NCI-H1417 (cell line): ENCODE data around the gene RBBP8NL.
"Not testable (repeated sequence)": the region's sequence is repeated elsewhere in the genome, so short reads cannot be mapped to it uniquely, and the experiment has no call there.

Source experiments
- DNase-seq, 3 experiments: peaks; one replicate each; lab custom pipeline; 2025; lab: John Stamatoyannopoulos, UW

Gene RBBP8NL

DNA sequence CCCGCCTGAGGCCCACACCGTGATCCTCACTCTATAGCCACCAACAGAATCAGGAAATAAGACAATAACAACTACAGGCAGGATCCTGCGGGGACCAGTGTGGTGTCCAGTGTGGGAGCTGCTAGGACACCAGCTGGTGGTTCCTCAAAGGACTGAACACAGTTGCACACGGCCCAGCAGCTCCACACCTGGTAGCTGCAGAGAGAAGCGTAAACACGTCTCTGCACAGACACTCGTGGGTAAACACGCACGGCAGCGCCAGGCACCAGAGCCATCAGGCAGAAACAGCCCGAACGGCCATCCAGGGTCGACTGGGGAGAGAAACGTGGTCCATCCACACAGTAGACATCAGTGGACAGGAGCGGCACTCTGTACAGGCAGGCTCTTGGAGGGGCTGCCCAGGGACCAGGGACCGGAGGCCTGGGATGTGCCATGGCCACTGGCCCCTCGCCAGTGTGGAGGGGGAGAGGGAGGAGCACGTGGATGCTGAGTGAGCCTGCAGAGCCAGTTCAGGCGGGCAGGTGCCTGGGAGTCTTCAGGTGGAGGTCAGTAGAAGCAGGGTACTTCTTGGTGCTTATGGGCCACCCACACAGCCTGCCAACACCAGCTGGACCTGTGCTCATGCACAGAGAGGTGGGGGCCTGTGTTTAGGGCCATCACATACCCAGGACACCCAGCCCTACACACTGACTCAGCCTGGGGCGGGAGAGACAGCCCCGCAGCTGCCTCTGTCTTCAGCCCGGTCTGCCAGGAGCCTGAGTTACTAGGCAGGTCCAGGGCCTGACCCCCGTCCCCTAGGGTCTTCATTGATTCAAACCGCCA, 52.8 kb downstream of the RBBP8NL start:
- DNase-seq = peak in 2 of 3 experiments; percentile 26 to 49

DNA sequence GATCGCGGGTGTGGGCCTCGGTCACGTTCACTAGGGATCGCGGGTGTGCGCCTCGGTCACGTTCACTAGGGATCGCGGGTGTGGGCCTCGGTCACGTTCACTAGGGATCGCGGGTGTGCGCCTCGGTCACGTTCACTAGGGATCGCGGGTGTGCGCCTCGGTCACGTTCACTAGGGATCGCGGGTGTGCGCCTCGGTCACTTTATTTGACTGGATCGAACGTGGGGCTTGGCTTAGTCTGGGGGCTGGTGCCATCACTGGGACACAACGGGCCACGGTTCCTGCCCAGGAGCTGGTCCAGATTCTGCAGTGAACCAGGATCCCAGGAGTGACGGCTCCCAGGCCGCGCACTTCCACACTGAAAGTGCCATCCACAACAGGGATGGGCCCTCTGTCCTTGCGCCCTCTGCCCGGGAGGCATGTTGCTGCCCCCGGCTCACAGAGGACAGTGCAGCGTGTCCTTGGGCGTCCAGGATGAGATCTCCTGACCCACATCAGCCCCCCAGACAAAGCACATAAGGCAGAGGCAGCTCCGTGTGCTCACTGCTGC, 53.6 kb downstream of the RBBP8NL start:
- not testable (repeated sequence) for DNase-seq

DNA sequence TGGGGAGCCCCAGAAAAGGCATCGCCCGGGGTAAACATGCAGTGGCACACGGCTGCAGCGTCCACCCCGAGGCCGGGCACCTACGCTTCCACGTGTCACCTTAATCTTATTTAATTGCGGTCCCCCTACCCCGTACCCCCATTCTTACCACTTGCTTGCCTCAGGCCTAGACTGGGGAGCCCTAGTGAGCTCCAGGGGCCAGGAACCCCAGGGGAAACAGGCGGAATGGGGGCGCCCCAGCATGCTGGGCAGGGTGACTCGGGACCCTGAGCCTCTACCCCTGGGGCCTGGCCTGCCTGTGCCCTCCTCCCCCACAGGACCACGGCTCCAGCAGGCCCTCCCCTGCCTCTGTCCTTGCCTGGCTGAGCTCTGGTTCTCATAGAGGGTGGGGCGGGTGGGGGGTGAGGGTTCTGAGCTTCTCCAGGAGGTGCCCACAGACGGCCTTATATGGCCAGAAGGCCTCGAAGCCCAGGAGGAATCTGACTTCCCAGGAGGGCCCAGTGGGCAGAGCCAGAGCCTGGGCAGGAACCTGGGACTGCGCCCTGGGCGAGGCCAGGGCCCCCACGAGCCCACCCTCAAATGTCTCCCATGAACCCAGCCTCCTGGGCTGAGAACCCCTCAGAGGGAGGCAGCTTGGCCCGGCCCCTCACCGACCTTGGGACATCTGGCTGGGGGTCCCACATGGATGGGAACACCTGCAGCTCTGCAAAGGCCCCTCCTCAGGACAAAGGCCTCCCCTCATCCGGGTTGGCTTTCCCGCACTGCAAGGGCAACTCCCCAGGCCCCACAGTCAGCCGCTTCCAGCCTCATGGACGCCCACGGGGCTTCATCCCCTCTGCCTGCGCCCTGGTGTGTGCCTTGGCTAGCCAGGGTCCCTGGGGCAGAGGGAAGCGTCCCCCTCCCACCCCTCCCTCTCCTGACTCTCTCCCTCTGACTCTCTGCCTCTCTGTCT, 55.0 kb downstream of the RBBP8NL start:
- DNase-seq = no peak

DNA sequence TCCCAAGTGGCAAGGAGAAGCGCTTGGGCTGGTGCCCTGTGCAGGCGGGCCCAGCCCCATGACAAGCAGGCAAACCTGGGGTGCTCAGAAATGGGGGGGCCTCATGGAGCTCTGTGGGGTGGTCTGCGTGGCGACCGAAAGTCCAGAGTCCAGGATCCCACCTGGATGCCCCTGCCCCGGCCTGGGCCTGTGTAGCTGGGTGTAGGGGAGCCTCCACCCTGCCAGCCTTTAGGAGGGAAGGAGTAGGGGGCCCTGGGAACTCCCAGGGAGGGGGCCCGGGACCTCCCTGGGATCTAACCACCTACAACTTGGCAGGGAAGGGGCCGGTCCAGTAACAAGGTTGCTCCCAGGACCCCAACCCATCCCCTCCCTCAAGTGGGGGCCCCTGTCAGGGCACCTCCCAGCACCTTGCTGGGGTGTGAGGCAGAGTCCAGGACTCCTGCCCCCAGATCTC, 55.7 kb downstream of the RBBP8NL start:
- DNase-seq = no peak

DNA sequence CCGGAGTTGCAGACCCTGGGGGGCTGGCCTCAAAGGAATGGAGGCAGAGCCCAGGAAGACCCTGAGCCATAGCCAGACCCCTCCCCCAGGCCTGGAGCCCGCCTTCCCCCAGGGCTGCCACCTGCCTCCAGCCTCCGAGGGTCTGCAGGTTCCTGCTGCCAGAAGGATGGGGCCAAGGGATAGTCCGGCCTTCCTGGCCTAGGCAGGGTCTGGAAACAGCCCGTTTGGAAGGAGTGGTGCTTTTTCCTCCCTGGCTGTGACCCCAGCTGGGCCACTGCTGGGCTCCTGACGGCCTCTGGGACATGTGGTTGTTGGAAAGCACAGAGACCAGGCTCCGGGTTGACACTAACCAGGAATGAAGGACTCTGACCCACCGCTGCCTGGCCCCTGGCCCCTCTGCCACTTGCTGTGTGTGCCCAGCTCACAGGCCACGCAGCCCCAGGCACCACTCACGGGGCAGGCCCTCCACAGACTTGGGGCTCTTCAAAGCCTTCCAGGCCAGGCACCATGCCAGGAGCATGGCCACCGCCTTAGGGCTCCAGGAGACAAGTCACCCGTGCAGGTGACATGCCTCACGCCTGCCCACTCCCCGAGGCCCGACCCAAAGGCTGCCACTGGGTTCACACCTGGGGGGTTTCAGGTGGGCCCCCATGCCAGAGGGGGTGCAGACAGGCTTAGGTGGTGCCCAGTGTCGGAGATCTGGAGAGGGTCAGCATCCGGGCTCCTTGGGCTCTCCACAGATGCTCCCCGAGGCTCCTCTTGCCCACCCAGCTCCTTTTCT, 56.3 kb downstream of the RBBP8NL start:
- no peak for DNase-seq

DNA sequence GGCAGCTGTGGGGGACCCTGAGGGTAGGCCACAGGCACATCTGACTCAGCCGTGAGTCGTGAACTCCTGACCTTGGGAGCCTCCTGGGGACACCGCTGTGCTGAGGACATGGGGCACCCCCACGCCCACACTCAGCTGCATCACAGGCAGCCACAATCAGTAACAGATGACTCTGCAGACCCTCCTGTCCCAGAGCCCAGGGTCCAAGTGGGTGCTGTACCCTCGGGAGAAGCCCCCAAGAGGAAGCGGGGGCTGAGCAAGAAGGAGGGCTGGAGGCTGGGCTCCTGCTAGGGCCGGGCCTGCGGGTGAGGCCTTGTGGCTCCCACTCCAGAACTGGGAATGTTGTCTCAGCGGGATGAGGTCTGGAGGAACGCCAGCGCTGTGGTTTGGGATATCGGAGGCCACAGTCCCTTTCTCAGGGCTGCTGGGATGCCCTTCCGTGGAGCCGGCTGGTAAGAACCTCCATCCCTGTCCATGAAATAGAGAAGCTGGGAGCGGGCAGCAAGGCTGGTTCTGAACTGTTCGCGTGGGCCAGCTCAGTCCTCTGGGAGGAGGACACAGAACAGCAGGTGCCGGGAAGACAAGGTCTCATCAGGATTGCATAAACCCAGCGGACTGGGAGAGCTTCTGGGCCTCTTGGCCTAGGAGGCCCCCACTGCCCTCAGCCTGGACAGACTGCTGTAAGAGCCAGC, 57.1 kb downstream of the RBBP8NL start:
- DNase-seq = no peak

DNA sequence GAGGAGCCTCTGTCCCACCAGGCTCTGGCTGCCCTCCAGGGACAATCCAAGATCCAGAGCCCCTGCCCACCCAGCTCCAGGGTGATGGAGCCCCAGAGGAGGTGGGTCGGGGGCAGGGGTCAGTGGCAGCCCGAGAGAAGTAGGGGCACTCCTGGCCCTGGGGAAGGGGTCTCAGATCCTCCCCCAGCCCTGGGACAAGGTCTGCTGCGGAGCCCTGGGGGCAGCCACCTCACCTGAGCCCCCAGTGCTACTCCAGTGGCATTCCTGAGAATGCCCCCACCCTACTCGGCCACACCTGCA, 57.6 kb downstream of the RBBP8NL start:
- DNase-seq = no peak

DNA sequence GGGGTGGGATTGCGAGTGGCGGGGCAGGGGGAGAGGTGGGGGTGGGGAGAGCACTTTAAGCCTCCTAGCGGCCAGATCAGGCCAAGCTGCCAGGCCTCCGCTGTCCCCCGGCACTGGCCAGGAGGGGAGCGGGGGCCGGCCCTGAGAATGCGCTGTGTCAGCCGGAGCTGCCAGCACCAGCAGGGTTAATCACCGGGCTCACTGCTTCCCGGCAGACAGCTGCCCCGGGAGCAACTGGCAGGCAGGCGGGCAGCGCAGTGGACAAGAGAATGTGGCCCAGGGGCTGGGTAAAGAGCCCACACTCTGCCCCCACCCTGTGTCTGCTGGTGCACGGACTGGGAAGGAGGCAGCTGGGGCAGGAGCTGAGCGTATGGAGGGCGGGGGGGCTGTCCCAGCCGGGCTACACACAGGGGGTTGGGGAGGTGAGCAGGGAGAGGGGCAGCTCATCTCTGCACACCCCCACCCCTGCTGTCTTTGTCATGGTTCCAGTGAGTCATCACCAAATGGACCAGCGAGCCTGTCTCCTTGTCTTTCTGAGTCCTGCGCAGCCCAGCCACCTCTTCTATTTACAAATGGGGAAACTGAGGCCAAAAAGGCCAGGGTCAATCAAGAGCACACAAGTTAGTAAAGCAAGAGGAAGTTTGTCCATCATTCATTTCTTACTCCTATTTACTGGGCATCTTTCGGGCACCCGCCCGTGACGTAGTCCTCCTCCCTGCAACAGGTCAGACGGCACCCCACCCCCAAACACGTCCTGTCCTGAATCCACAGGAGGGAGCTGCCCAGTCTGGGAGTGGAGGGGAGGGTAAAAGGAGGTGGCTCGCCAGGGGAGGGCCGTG, 58.1 kb downstream of the RBBP8NL start:
- DNase-seq = peak in 2 of 3 experiments; percentile 50 to 60

DNA sequence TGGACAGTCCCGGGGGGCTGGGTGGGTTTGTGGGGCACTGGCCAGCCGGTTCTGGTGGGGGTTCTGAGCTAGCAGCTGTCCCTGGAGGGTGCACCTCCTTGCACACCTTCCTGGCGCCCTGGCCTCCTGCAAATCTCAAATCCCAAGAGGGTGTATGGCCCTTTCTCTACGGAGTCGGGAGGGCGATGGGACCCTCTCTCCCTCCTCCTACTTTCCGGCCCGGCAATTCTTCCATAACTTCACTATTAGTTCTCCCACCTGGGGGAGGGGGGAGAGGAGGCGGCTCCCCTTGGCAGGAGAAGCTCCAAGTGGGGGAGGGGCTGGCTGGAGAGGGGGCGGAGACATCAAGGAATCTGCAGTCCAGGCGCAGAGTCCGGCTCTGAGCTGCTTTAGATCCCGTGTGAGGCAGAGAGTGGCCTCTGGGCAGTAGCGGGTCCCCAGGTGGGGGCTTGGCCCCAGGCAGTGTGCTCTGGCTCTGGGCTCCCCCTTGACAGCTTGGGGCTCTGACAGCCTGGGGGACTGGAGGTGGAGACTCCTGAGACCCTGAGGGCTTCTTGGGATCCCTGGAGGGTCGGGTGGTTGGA, 58.9 kb downstream of the RBBP8NL start:
- peak; percentile 30 to 58 (median 50) for DNase-seq

DNA sequence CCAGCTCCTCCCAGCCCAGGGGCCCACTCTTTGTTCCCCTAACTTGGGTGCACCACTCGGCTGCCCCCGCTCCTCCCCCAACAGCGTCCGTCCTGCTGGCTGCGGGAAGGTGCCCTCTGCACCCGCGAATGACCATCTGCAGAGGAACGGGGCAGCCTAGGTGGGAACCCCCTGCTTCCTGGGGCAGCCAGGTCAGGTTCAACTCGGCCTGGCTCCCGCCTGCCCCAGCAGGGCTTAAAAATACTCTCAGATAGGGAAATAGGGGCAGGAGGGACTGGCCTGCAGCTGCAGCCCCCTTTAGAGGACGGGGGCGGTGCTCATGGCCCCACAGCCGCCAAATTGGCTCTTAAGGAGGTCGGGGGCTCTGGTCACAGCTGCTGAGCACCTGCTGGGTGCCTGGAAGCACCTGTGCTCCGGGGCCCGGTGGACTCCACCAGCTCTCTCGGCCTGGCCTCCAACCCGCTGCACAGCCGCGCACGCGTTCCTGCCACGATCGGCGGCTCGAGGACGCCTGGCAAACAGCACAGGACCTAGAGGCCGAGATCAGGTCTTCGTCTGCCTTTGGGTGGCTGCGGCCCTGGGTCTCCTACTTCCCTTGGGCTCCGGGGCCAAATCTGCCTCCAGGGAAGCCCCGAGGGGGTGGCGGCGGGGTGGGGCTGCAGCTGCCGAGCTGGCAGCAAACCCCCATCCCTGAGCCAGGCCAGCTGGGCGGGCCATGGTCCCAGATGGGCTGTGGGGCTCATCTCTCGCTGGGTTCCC, 59.5 kb downstream of the RBBP8NL start:
- peak; percentile 57 to 72 (median 64) for DNase-seq

DNA sequence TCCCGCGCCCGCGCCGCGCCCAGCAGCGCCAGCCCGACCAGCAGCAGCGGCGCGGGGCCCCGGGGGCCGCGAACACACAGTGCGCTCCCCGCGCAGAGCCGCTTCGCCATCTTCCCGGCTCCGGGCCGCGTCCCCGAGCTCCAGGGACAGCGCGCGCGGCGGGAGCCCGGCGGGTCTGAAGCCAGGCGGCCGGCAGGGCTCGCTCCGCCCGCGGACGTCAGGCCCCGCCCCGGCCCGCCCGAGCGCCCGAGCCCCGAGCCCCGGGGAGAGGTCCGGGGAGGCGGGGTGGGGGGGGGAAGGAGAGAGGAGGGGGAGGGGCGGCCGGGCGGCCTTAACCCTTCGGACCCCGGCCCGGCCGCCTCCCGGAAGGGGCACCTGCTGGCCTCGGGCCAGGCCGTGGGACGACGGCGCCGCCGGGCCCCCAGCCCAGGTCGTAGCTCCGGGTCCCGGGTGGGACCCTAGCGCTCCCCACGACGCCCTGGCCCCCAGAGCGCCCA, 60.2 kb downstream of the RBBP8NL start, which contains the start of gene LAMA5:
LAMA5 (minus strand) TSS at position 177 of the 497 bp plus-strand sequence; CDS start at position 110, 67 bp downstream.
- DNase-seq = peak; percentile 55 to 72 (median 56)

DNA sequence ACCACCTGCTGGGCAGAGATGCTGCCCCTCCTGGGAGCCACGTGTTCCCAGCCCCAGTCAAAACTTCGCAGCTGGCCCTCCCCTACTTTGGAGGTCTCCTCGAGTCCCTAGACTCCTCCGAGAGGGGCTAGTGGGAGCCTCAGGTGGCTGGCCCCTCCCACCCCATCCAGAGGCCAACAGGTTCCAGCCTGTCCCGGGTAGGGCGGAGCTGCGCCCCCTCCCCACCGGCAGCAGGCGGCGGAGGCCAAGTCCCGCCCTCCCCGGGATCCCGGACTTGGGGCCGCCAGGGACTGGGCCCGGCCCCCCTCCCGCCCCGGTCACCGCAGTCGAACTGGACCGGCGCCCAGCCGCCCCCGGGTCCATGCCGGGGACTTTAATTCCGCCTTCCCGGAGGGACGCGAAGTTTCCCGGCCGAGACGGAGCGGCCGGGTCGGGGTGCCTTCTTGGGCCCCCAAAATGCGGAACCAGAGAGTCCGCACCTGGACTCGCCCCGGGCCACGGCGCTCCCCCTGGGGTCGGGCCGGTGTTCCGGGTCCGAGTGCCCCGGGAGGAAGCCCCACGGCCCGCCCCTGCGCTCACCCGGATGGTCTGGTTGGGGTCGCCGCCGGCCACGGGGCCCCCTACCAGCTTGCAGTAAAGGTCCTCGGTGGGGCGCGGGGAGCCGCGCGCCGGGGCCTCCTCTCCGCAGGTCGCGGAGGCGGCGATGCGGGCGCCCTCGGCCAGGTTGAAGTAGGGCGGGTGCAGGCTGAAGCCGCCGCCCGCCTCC, 60.8 kb downstream of the RBBP8NL start:
- DNase-seq = peak; percentile 45 to 59 (median 51)

DNA sequence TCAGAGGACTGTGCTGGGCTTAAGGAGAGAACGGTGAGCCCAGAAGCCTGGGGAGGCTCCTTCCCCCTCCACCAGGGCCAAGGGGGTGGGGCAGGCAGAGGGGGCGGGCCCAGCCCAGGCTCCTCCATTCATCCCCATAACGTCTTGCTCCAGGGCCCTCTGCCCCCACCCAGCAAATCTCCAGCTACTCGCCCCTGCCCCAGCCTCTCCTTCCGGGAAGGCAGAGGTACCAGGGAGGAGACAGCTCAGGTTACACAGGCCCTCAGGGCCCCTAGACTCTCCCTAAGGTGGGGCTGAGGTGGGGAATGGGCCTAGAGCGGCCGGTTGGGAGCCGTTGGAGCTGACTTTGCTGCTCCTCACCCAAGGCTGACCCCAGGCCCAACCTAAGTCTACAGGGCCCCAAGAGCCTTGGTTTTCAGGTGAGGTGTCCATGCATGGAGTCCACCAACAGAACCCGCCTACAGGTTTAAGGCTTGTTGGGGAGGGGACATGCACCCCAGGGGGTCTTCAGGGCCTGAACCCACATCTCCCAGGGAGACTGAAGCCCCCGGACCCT, 61.4 kb downstream of the RBBP8NL start:
- peak in 1 of 3 experiments; percentile 59 for DNase-seq

DNA sequence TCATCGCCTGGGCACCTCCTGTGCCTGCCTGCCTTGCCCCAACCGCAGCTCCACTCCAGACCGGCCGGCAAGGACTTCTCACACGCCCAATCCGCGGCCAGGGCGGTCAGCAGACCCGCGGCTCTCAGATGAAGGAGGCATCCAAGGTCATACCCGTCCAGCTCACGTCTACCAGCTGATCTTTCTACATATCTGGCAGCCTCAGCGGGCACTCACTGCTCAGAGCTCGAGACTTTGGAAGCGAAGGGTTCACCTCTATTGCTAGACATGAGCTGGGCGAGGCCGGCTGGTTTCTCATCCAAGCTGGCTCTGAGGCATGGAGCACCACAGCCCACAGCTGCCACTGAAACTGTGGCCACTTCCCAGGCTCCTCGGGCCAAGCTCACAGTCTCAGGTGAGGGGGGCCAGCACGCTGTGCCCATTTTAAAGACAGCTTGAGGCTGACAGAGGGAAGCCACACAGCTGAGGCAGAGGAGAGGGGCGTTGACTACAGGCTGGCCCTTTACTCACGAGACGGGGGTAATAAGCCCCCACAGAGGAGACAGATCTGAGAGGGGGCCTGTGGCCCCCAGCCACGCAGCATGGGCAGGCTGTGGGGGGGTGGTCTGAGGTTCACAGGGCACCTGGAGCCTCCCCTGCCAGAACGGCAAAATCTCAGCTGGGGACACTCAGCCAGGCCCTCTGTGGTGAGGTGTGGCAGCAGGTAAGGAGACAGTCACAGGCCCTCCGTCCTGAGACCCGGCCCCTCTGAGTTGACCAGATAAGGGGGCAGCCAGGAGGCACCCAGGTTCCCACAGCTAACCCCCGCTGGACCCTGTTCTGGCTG, 62.2 kb downstream of the RBBP8NL start:
- DNase-seq = no peak

DNA sequence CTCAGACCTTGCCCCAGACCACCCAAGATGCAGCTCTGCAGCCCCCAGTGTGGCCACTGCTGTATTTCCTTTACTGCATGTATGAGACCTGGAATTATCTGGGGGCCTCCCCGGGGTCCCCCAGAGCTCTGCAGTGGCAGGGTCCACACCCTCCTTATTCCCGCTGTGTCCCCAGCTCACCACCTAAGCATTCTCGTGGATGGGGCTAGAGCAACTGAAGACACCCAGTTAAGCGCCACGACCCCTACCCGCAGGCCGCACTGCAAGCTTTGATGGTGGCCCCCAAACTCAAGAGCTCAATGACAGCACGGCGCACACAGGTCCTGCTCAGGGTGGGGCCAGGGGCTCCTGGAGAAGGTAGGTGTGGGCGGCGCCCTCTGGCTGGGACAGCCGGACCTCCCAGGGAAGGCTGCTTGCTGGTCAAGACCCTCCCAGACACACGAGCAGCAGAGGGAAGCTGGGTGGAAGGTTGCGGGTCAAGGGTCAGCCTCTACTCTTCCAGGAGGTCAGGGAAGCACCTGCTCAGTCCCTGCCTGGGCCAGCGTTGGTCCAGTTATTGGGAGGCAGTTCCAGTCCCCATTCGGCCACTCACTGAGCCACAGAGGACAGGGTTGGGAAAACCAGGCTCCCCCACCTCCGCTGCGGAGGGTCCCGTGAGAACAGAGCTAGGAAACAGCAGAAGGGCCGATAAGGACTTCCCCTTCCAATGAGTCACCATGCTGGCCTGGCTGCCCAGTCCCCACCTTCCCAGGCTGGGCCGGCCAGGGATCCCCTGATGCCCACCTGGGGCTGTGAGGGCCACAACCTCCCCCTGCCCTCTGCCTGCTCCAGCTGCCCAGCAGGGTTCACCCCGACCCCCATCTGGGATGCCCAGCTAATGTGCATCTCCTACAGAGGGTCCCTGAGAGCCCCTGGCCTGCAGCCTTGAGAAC, 63.2 kb downstream of the RBBP8NL start:
- no peak for DNase-seq
